Activated B cell treated with CpG ODN at 0.5 μM for 24 hours (primary cell): ENCODE data around the gene AK2. TPM values are rescaled to one million over a fixed set of nuclear protein-coding genes. Genes with fewer than 3 reads are reported as not detected.

Source experiments
- ATAC-seq: fragments of 200-7000 bp; cut with Tn5 transposase; one replicate; pipeline ENCODE4 v1.10.0; 2021; ENCODE audit warnings: low read depth, mild to moderate bottlenecking, moderate library complexity
- CTCF ChIA-PET: fragments of 350-600 bp; sonication (Branson Sonifier 250); formaldehyde crosslinking; loops from one replicate; lab custom pipeline; 2021; ENCODE audit warnings: antibody characterized with exemption; lab: Charles Lee
- POLR2A ChIA-PET: fragments of 350-600 bp; sonication (Branson Sonifier 250); formaldehyde crosslinking; loops from one replicate; lab custom pipeline; 2021; ENCODE audit warnings: antibody characterized with exemption; lab: Charles Lee
- DNase-seq: peaks from one replicate; pipeline ENCODE4 v3.0.0; 2022
- H3K27ac Mint-ChIP-seq: one replicate; pipeline ENCODE4 v1.8.0; 2020; ENCODE audit warnings: mixed read lengths
- H3K27me3 Mint-ChIP-seq: one replicate; pipeline ENCODE4 v1.8.0; 2021; ENCODE audit warnings: mixed read lengths
- H3K36me3 Mint-ChIP-seq: one replicate; pipeline ENCODE4 v1.8.0; 2021; ENCODE audit warnings: low read depth, mixed read lengths
- H3K4me1 Mint-ChIP-seq: one replicate; pipeline ENCODE4 v1.8.0; 2021; ENCODE audit warnings: mixed read lengths
- H3K4me3 Mint-ChIP-seq: one replicate; pipeline ENCODE4 v1.8.0; 2020; ENCODE audit warnings: mild to moderate bottlenecking, mixed read lengths
- H3K9me3 Mint-ChIP-seq: one replicate; pipeline ENCODE4 v1.8.0; 2020; ENCODE audit warnings: mixed read lengths
- intact Hi-C: fragments of 100-400 bp; cut with micrococcal nuclease; formaldehyde crosslinking; loops from one replicate; pipeline ENCODE4 v1.15.1; 2024
- total RNA-seq: library from RNA; stranded (reverse); gene quantifications from 2 replicates; pipeline ENCODE4 v1.2.3, GENCODE V29; 2022
- TF ChIP-seq, protein P1 (sequence below): fragments of 200-600 bp; IDR thresholded peaks from one replicate; pipeline ENCODE4 v1.8.0; 2022; ENCODE audit warnings: antibody characterized with exemption, mild to moderate bottlenecking

Gene AK2
- total RNA-seq, 1 donor from 2014 or later, result 162 TPM

DNA sequence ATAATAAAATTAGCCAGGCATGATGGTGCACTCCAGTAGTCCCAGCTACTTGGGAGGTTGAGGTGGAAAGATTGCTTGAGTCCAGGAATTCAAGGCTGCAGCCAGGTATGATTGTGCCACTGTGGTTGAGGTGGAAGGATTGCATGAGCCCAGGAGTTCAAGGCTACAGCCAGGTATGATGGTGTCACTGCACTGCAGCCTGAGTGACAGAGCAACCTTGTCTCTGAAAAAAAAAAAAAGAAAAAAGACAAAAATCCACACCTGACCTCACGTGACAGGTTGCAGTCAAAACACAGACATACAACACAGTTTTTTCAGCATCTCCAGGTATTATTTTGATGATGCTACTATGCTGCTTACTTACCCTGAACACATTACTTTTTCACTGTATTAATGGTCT, 4.3 kb upstream of the AK2 start:
- Mint-ChIP-seq H3K4me3 (no peak overlapping the region), H3K27me3 (peaks cover under 1% of the 10 kb centered on the region), H3K9me3 (no peaks in the 10 kb centered on the region), H3K27ac (no peak overlapping the region), H3K4me1 (peaks cover 13% of the 10 kb centered on the region), H3K36me3 (peaks cover 7% of the 10 kb centered on the region)
- DNase-seq, result no peak
- CTCF ChIA-PET, result no interaction called here
- TF ChIP-seq, protein P1, sequence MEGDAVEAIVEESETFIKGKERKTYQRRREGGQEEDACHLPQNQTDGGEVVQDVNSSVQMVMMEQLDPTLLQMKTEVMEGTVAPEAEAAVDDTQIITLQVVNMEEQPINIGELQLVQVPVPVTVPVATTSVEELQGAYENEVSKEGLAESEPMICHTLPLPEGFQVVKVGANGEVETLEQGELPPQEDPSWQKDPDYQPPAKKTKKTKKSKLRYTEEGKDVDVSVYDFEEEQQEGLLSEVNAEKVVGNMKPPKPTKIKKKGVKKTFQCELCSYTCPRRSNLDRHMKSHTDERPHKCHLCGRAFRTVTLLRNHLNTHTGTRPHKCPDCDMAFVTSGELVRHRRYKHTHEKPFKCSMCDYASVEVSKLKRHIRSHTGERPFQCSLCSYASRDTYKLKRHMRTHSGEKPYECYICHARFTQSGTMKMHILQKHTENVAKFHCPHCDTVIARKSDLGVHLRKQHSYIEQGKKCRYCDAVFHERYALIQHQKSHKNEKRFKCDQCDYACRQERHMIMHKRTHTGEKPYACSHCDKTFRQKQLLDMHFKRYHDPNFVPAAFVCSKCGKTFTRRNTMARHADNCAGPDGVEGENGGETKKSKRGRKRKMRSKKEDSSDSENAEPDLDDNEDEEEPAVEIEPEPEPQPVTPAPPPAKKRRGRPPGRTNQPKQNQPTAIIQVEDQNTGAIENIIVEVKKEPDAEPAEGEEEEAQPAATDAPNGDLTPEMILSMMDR, result no peak
- intact Hi-C loops, result no loop called here
- no peak for ATAC-seq
- POLR2A ChIA-PET, result no interaction called here

DNA sequence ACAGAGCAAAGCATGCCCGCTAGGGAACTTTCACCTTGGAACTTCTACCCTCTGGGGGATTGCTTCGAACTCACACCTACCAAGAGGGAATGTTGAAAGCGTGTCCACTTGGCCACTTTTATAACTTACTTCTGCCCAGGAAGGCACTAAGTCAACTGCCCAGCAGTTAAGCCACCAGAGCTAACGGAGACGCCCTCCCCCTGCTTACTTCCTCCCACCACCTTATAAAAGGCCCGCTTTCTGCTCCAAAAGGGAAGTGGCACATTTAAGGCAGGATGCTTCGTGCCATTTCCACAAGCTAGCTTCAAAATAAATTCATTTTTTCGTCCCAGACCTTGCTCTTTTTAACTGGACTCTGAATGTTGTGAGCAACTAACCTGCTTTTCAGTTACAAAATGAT, 3.2 kb upstream of the AK2 start:
- TF ChIP-seq, protein P1, result no peak

DNA sequence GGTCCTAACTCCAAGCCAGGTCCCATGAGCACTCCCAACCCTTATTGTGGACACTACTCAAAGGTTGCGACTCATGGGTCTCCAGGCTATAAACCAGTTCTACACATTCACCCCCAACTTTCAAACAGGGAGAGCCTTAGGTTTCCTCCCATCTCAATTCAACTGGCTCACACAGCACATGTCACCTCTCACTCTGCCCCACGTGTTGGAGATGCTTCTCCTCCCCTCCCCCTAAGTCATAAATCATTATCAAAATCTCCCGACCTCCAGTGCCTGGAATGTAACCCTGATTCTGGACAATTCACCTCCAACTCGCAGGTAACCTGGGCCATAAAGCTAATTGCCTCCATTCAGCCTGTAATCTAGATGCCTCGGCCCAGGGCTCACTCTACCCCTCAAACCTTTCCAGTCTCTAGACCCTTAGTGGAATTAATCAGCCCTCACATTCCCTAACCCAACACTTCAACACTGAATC, 595 bp downstream of the AK2 start:
- peak overlapping the region; percentile 84 for H3K27ac Mint-ChIP-seq
- peaks cover 34% of the 10 kb centered on the region for H3K36me3 Mint-ChIP-seq
- peak overlapping the region; percentile 97 for H3K4me3 Mint-ChIP-seq
- ChIA-PET CTCF (no interaction called here), POLR2A (no interaction called here)
- no peak for DNase-seq
- H3K9me3 Mint-ChIP-seq, result no peaks in the 10 kb centered on the region
- intact Hi-C loops, result loop anchor here (10.0 kb wide), 1 partner anchor 49 kb away; the partner anchor contains the start of gene AZIN2
- peaks cover 54% of the 10 kb centered on the region for H3K4me1 Mint-ChIP-seq
- TF ChIP-seq, protein P1, result no peak
- no peak for ATAC-seq
- no peaks in the 10 kb centered on the region for H3K27me3 Mint-ChIP-seq

More for the DNA sequence above, 3.2 kb upstream of the AK2 start:
- ATAC-seq (no peak), DNase-seq (no peak)
- POLR2A ChIA-PET, result interaction anchor here (0.9 kb wide), 1 partner anchor 75 kb away, joined by 4 read pairs; the partner anchor contains the start of gene RNF19B
- no peak overlapping the region for H3K4me3 Mint-ChIP-seq
- H3K27ac Mint-ChIP-seq, result no peak overlapping the region
- H3K27me3 Mint-ChIP-seq, result no peaks in the 10 kb centered on the region
- CTCF ChIA-PET, result no interaction called here
- intact Hi-C loops, result loop anchor here (10.0 kb wide), 1 partner anchor 45 kb away; the partner anchor contains the start of gene AZIN2
- peaks cover 24% of the 10 kb centered on the region for H3K4me1 Mint-ChIP-seq
- no peaks in the 10 kb centered on the region for H3K9me3 Mint-ChIP-seq
- H3K36me3 Mint-ChIP-seq, result peaks cover 9% of the 10 kb centered on the region

GRCh38 chr1:33032126-33032869, 4.4 kb downstream of the AK2 start:
- Mint-ChIP-seq H3K27ac (no peak overlapping the region), H3K27me3 (no peaks in the 10 kb centered on the region), H3K36me3 (peaks cover 62% of the 10 kb centered on the region), H3K9me3 (no peaks in the 10 kb centered on the region), H3K4me1 (peaks cover 67% of the 10 kb centered on the region), H3K4me3 (no peak overlapping the region)
- intact Hi-C loops, result loop anchor here (10.0 kb wide), 1 partner anchor 53 kb away; the partner anchor contains the start of gene AZIN2
- DNase-seq, result no peak
- TF ChIP-seq, protein P1, result no peak
- ATAC-seq, result no peak
- ChIA-PET POLR2A (interaction anchor here (0.7 to 1.8 kb wide), 2 partner anchors 68 to 982 kb away, joined by 7 to 10 read pairs; partner anchors contain the start of gene RNF19B), CTCF (no interaction called here)

DNA sequence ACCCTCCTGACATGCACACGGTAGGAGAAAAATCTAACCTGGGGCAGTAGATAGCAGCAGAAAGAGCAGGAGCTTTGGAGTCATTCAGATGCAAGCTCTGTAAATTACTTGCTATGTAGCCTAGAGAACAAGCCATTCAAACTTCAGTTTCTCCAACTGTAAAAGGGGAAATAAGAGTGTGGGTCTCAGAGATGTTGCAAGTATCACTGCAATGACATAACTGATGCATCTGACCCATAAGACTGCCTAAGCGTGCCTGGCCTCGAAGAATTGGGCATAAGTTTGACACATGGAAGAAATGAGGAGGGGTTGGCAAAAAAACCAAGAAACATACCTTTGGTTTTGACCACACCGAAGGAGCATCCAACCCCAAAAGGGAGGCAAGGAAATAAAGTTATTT, 5.2 kb downstream of the AK2 start:
- Mint-ChIP-seq H3K9me3 (no peaks in the 10 kb centered on the region), H3K27ac (no peak overlapping the region), H3K4me3 (no peak overlapping the region), H3K27me3 (no peaks in the 10 kb centered on the region), H3K4me1 (peaks cover 62% of the 10 kb centered on the region), H3K36me3 (peaks cover 58% of the 10 kb centered on the region)
- POLR2A ChIA-PET, result interaction anchor here (1.8 kb wide), 1 partner anchor 67 kb away, joined by 7 read pairs; the partner anchor contains the start of gene RNF19B
- ATAC-seq (no peak), DNase-seq (no peak)
- CTCF ChIA-PET, result no interaction called here
- TF ChIP-seq, protein P1, result no peak
- intact Hi-C loops, result loop anchor here (10.0 kb wide), 1 partner anchor 53 kb away; the partner anchor contains the start of gene AZIN2
